Suprapubic skin (tissue), 4 donors: Measurements from ENCODE around the gene NFIC. TPM values are rescaled to one million over a fixed set of nuclear protein-coding genes. Genes with fewer than 3 reads are reported as not detected.

Source experiments
- DNase-seq, 2 donors: peaks; one replicate each; pipeline ENCODE4 v3.0.0-alpha.2; 2019; ENCODE audit warnings: low spot score in 2 of 2
- H3K27ac ChIP-seq: fragments of 200-600 bp; sonication (generic); one replicate; pipeline ENCODE4 v1.5.1; 2019
- H3K27me3 ChIP-seq: fragments of 200-600 bp; sonication (generic); one replicate; pipeline ENCODE4 v1.5.1; 2019
- H3K36me3 ChIP-seq: fragments of 200-600 bp; sonication (generic); one replicate; pipeline ENCODE4 v1.5.1; 2019
- H3K4me1 ChIP-seq: fragments of 200-600 bp; sonication (generic); one replicate; pipeline ENCODE4 v1.5.1; 2019
- H3K4me3 ChIP-seq: fragments of 200-600 bp; sonication (generic); one replicate; pipeline ENCODE4 v1.5.1; 2019; ENCODE audit warnings: mild to moderate bottlenecking
- H3K9me3 ChIP-seq: fragments of 200-600 bp; sonication (generic); one replicate; pipeline ENCODE4 v1.5.1; 2019
- EP300 ChIP-seq: sonication (generic); formaldehyde crosslinking; IDR thresholded peaks from one replicate; pipeline ENCODE4 v1.6.1; 2017; ENCODE audit warnings: antibody characterized with exemption
- POLR2A ChIP-seq, 2 donors: fragments of 450-650 bp; IDR thresholded peaks; one replicate each; pipeline ENCODE4 v1.6.1; 2017; ENCODE audit warnings: antibody characterized with exemption in 2 of 2, mild to moderate bottlenecking in 2 of 2, moderate library complexity in 2 of 2
- POLR2AphosphoS5 ChIP-seq, 3 donors: sonication (generic); formaldehyde crosslinking; IDR thresholded peaks; one replicate each; pipeline ENCODE4 v1.6.1; 2017; ENCODE audit warnings: antibody characterized with exemption in 3 of 3
- WGBS: methylation state at CpG from one replicate; pipeline ENCODE4 v1.1.5; 2018; 5-methylcytosine and 5-hydroxymethylcytosine counted together
- total RNA-seq, 4 donors: library from RNA; depleted of rRNA; stranded (reverse); fragments of >200 nt; gene quantifications; one replicate each; pipeline ENCODE4 v1.1.0, GENCODE V29; 2016
- TF ChIP-seq, protein P1 (sequence below), 2 donors: fragments of 200-600 bp in 1 of 2; fragments of 450-650 bp in 1 of 2; sonication (generic) in 1 of 2; IDR thresholded peaks; one replicate each; pipeline ENCODE4 v1.5.1; 2016 to 2019; ENCODE audit warnings: antibody characterized with exemption in 2 of 2, mild to moderate bottlenecking in 1 of 2, moderate library complexity in 1 of 2

Gene NFIC
- total RNA-seq, 4 donors from 2014 or later = 135 to 234 (median 194) TPM

DNA sequence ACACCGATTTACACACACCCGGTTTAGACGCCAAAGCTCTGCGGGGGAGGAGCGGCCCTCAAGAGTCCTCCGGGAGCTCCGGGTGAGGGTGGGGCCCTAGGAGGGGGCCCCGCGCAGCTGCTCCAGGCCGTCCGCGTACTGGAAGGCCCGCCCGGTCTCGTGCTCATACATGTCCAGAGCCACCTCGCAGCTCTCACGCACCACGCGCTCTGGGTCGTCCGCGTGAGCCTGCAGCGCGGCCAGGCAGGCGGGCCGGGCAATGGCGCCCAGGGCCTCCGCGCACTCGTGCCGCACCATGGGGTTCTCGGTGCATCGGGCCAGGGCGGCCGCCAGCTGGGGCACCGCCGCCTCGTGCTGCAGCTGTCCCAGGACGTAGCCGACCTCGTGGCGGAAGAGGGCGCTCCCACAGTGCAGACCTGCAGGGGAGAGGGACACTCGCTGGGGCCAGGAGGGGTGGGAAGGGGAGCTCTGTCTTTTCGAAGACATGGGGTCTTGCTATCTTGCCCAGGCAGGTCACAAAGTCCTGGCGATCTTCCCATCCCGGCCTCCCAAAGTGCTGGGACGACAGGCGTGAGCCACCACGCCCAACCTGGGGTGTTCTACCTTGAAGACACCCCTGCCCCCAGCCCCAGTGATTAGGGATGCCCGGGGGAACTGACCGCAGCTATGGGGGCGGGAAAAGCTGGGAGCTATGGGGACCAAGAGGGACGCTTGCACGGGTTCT, 125.2 kb downstream of the NFIC start:
- TF ChIP-seq POLR2A (IDR thresholded peaks at IDR 0.05) (no peak), POLR2AphosphoS5 (IDR thresholded peaks at IDR 0.05) (no peak)
- TF ChIP-seq, protein P1, sequence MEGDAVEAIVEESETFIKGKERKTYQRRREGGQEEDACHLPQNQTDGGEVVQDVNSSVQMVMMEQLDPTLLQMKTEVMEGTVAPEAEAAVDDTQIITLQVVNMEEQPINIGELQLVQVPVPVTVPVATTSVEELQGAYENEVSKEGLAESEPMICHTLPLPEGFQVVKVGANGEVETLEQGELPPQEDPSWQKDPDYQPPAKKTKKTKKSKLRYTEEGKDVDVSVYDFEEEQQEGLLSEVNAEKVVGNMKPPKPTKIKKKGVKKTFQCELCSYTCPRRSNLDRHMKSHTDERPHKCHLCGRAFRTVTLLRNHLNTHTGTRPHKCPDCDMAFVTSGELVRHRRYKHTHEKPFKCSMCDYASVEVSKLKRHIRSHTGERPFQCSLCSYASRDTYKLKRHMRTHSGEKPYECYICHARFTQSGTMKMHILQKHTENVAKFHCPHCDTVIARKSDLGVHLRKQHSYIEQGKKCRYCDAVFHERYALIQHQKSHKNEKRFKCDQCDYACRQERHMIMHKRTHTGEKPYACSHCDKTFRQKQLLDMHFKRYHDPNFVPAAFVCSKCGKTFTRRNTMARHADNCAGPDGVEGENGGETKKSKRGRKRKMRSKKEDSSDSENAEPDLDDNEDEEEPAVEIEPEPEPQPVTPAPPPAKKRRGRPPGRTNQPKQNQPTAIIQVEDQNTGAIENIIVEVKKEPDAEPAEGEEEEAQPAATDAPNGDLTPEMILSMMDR (IDR thresholded peaks at IDR 0.05) = no peak
- no peak overlapping the region for H3K4me3 ChIP-seq
- no peak overlapping the region for H3K27ac ChIP-seq
- peaks cover 61% of the 10 kb centered on the region for H3K36me3 ChIP-seq
- no peaks in the 10 kb centered on the region for H3K9me3 ChIP-seq
- DNase-seq = no peak
- H3K4me1 ChIP-seq = no peaks in the 10 kb centered on the region
- H3K27me3 ChIP-seq = no peaks in the 10 kb centered on the region
- WGBS = 76% methylated on average over 30 of the region's 55 CpGs

DNA sequence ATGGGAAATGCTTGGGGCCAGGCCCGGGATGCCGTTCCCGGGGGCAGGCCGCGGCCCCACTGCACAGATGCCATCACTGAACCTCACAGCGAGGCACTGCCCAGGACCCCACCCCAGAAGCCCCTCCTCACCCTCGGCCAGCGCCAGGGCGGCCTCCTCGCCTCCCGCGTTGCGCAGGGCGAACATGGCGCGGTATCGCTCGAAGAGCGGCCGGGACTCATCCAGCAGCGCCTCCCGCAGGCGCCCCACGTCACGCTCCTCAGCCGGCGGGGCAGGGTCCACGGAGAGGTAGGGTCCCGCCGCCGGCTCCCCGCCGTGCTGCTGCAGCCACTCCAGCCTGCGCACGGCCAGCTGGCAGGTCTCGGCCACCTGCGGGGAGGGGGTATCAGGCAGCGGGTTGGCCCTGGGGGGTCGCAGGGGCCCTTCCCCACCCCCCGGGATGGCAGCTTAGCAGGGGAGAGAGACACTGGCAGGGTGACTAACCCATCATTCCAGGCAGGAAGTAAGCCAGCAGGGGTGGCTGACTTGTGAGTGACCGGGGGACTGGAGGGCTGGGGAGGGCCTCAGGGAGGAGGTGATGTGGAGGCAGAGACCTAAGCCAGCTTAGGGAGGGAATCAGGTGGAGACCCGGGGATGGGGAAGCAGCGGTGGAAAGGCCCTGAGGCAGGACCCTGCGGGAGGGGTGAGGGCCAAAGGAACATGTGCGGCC, 125.9 kb downstream of the NFIC start:
- Histone ChIP-seq H3K27me3 (no peaks in the 10 kb centered on the region), H3K36me3 (peaks cover 64% of the 10 kb centered on the region), H3K27ac (no peak overlapping the region), H3K9me3 (no peaks in the 10 kb centered on the region), H3K4me1 (peaks cover under 1% of the 10 kb centered on the region), H3K4me3 (no peak overlapping the region)
- TF ChIP-seq EP300 (no peak), POLR2AphosphoS5 (IDR thresholded peaks at IDR 0.05) (no peak), POLR2A (IDR thresholded peaks at IDR 0.05) (no peak)
- TF ChIP-seq, protein P1 (IDR thresholded peaks at IDR 0.05) = no peak
- 88% methylated on average over 10 of the region's 45 CpGs for WGBS
- DNase-seq = no peak

DNA sequence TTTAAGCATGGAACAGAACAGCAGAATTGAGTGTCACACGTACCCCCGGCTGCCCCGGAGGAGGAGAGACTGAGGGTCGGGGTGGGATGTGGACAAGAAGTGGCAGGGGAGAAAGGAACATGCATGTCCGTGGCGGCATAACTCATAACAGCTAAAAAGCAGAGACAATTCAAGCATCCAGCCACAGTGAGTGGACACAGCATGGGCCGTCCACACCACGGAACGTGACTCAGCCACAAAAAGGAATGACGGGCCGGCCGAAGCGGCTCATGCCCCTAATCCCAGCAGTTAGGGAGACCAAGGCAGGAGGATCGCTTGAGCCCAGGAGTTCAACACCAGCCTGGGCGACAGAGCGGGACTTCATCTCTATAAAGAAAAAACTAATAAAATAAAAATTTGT, 126.5 kb downstream of the NFIC start:
- peaks cover 6% of the 10 kb centered on the region for H3K4me1 ChIP-seq
- H3K9me3 ChIP-seq = no peaks in the 10 kb centered on the region
- TF ChIP-seq POLR2AphosphoS5 (IDR thresholded peaks at IDR 0.05) (no peak), EP300 (no peak), POLR2A (IDR thresholded peaks at IDR 0.05) (no peak)
- TF ChIP-seq, protein P1 (IDR thresholded peaks at IDR 0.05) = no peak
- no peak overlapping the region for H3K27ac ChIP-seq
- H3K4me3 ChIP-seq = no peak overlapping the region
- H3K27me3 ChIP-seq = no peaks in the 10 kb centered on the region
- H3K36me3 ChIP-seq = peaks cover 64% of the 10 kb centered on the region
- DNase-seq = no peak
- WGBS = 93% methylated on average over 16 of the region's 16 CpGs

DNA sequence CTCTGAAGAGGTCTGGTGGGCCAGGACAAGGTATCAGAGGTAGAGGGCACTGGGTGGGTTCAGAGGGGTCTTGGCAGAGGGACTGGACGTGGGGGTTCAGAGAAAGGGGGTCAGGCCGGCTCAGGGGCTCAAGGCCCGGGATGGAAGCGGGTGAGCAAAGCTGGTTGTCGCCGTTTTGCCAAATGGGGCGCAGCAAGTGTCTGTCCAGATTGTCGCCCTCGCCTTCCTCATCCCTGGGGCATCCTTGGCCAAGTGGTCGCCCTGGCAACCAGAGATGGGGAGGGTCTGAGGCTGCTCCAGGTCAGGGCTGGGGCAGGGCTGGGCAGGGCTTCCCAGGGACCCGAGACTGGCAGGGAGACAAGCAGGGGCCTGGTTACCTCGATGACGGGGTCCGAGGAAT, 127.3 kb downstream of the NFIC start:
- no peak overlapping the region for H3K4me3 ChIP-seq
- WGBS = 95% methylated on average over 7 of the region's 14 CpGs
- H3K4me1 ChIP-seq = peaks cover 6% of the 10 kb centered on the region
- no peaks in the 10 kb centered on the region for H3K27me3 ChIP-seq
- TF ChIP-seq, protein P1 (IDR thresholded peaks at IDR 0.05) = no peak
- TF ChIP-seq POLR2A (IDR thresholded peaks at IDR 0.05) (no peak), EP300 (no peak), POLR2AphosphoS5 (IDR thresholded peaks at IDR 0.05) (no peak)
- no peak for DNase-seq
- no peak overlapping the region for H3K27ac ChIP-seq
- H3K36me3 ChIP-seq = peaks cover 64% of the 10 kb centered on the region
- H3K9me3 ChIP-seq = no peaks in the 10 kb centered on the region

DNA sequence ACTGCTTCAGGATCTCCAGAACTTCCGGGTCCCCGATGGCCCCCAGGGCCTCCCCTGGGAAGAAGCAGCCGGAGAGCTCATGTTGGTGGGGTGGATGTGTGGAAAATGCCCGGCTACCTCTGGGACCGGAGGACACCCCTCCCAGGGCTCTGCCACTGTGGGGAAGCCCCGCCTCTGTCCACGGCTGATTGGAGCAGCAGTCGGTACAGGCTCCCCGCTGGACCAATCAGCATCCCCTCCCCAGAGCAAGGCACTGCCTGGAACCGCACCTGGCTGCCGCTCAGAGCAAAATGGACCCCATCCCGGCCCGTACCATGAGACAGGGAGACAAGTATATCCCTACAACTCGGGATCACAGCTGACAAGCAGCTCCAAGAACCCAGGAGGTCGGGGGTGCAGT, 127.7 kb downstream of the NFIC start:
- H3K36me3 ChIP-seq = peaks cover 64% of the 10 kb centered on the region

More for the DNA sequence above, 127.7 kb downstream of the NFIC start:
- peaks cover 6% of the 10 kb centered on the region for H3K4me1 ChIP-seq
- H3K9me3 ChIP-seq = no peaks in the 10 kb centered on the region
- no peak overlapping the region for H3K27ac ChIP-seq
- H3K4me3 ChIP-seq = no peak overlapping the region
- TF ChIP-seq EP300 (no peak), POLR2A (IDR thresholded peaks at IDR 0.05) (no peak), POLR2AphosphoS5 (IDR thresholded peaks at IDR 0.05) (no peak)
- TF ChIP-seq, protein P1 (IDR thresholded peaks at IDR 0.05) = no peak
- no peaks in the 10 kb centered on the region for H3K27me3 ChIP-seq
- 86% methylated on average over 1 of the region's 15 CpGs for WGBS
- no peak for DNase-seq
